Activated CD4-positive, alpha-beta T cell treated with anti-CD3 and anti-CD28 coated beads, Interleukin-2, amount 50 U/mL, for 24 hours (primary cell): ENCODE results near the gene ABCE1.
A peak's percentile ranks its signal among the peaks of the same experiment; 100 is the strongest.

Experiments used
- DNase-seq, 2 donors: peaks; one replicate each; pipeline ENCODE4 v3.0.0-alpha.2; 2020; ENCODE audit warnings: low read depth in 1 of 2, low spot score in 1 of 2

The ABCE1 gene

GRCh38 chr4:145097821-145098674 lies at the start of gene ABCE1, which contains the start of gene ANAPC10:
Gene ABCE1, plus strand, starts transcription at chr4:145098311. Its CDS starts 6,102 bp downstream, at chr4:145104413.
Gene ANAPC10, minus strand, starts transcription at chr4:145098196. Its CDS starts 2,097 bp downstream, at chr4:145096099.
- peak; percentile 91 to 98 for DNase-seq

GRCh38 chr4:145048817-145049216 lies 49.3 kb upstream of the ABCE1 start:
- DNase-seq: no peak

GRCh38 chr4:145049241-145049640 lies 48.9 kb upstream of the ABCE1 start:
- no peak for DNase-seq

- DNase-seq: no peak
Measured at GRCh38 chr4:145055533-145056257, 42.4 kb upstream of the ABCE1 start.

GRCh38 chr4:145056325-145057130 lies 41.6 kb upstream of the ABCE1 start:
- DNase-seq: no peak

GRCh38 chr4:145058256-145058655 lies 39.9 kb upstream of the ABCE1 start:
- no peak for DNase-seq

GRCh38 chr4:145061318-145061920 lies 36.7 kb upstream of the ABCE1 start:
- no peak for DNase-seq

- no peak for DNase-seq
Measured at GRCh38 chr4:145066063-145066501, 32.0 kb upstream of the ABCE1 start.

GRCh38 chr4:145069361-145069760 lies 28.8 kb upstream of the ABCE1 start:
- no peak for DNase-seq

GRCh38 chr4:145071560-145071959 lies 26.6 kb upstream of the ABCE1 start:
- no peak for DNase-seq

- no peak for DNase-seq
Measured at GRCh38 chr4:145075742-145076468, 22.2 kb upstream of the ABCE1 start.

GRCh38 chr4:145076469-145076855 lies 21.6 kb upstream of the ABCE1 start:
- no peak for DNase-seq

GRCh38 chr4:145081756-145082155 lies 16.4 kb upstream of the ABCE1 start:
- DNase-seq: no peak

- no peak for DNase-seq
Measured at GRCh38 chr4:145083891-145084605, 14.1 kb upstream of the ABCE1 start.

- no peak for DNase-seq
Measured at GRCh38 chr4:145090380-145090779, 7.7 kb upstream of the ABCE1 start.

GRCh38 chr4:145093638-145094037 lies 4.5 kb upstream of the ABCE1 start:
- DNase-seq: no peak

GRCh38 chr4:145097331-145097820 lies 735 bp upstream of the ABCE1 start:
- no peak for DNase-seq

GRCh38 chr4:145098675-145099037 lies 545 bp downstream of the ABCE1 start:
- peak in 1 of 2 donors; percentile 49 for DNase-seq

GRCh38 chr4:145099653-145100052 lies 1.5 kb downstream of the ABCE1 start:
- no peak for DNase-seq
